HepG2 (cell line): ENCODE measurements around the gene SLC38A1. TPM values are rescaled to one million over a fixed set of nuclear protein-coding genes. Genes with fewer than 3 reads are reported as not detected.
"Not testable (repeated sequence)": the region's sequence is repeated elsewhere in the genome, so short reads cannot be mapped to it uniquely, and the experiment has no call there.

Experiments used
- ATAC-seq: fragments of 200-7000 bp; cut with Tn5 transposase; 3 replicates; pipeline ENCODE4 v1.9.1; 2020; ENCODE audit warnings: mild to moderate bottlenecking, moderate library complexity
- BruUV-seq: library from RNA; stranded (reverse); fragments of 400-500 nt; replicated peaks from 2 replicates; lab custom pipeline; 2021; lab: Mats Ljungman, UMichigan
- CTCF ChIA-PET: fragments of 300-600 bp; formaldehyde crosslinking; extraction: SDS; loops from one replicate; lab custom pipeline; 2021; ENCODE audit warnings: low total read pairs, inconsistent platforms, low intra/inter-chr PET ratio; lab: Yijun Ruan, JAX
- POLR2A ChIA-PET: fragments of 350-600 bp; sonication (Branson Sonifier 250); formaldehyde crosslinking; loops from one replicate; lab custom pipeline; 2020; ENCODE audit warnings: antibody characterized with exemption, inconsistent platforms; lab: Yijun Ruan, JAX
- DNase-seq: peaks from one replicate; pipeline ENCODE4 v3.0.0-alpha.2; 2015; ENCODE audit warnings: low spot score
- FAIRE-seq: peaks from 3 replicates; lab custom pipeline; 2011; peaks lifted over from hg19 to GRCh38; lab: Jason Lieb, UNC
- H2AFZ ChIP-seq: one replicate; pipeline ENCODE4 v1.6.1; 2011; ENCODE audit warnings: low read length, inconsistent platforms
- H3K27ac ChIP-seq: fragments of 300-600 bp; 3 replicates; pipeline ENCODE4 v1.8.0; 2011; ENCODE audit warnings: mixed run types, mild to moderate bottlenecking, mixed read lengths, low read length, inconsistent platforms; ENCODE audit not compliant: insufficient read depth; ENCODE audit errors: extremely low read length
- H3K27me3 ChIP-seq, 2 experiments: fragments of 200-600 bp in 1 of 2; 2 replicates in 1 of 2; 3 replicates in 1 of 2; pipeline versions ENCODE4 v1.6.0 to v1.8.0; 2011; ENCODE audit warnings: low read length in 2 of 2, mild to moderate bottlenecking in 2 of 2, moderate library complexity in 2 of 2, inconsistent platforms in 1 of 2; ENCODE audit not compliant: insufficient read depth in 2 of 2, control insufficient read depth in 1 of 2
- H3K36me3 ChIP-seq, 2 experiments: fragments of 200-600 bp in 1 of 2; replicated peaks in 1 of 2; 2 replicates in 1 of 2; 3 replicates in 1 of 2; pipeline versions ENCODE4 v1.5.1 to v1.8.0; 2011; ENCODE audit warnings: low read length in 2 of 2, inconsistent platforms in 1 of 2; ENCODE audit not compliant: insufficient read depth in 2 of 2, control insufficient read depth in 1 of 2
- H3K4me1 ChIP-seq: 2 replicates; pipeline ENCODE4 v1.5.1; 2012; ENCODE audit warnings: low read length, inconsistent platforms; ENCODE audit not compliant: insufficient read depth
- H3K4me2 ChIP-seq: 2 replicates; pipeline ENCODE4 v1.6.0; 2011; ENCODE audit warnings: low read depth, low read length, inconsistent platforms
- H3K4me3 ChIP-seq, 3 experiments: fragments of 200-600 bp in 1 of 3; sonication (generic), shearing (Covaris generic) in 1 of 3; replicated peaks in 1 of 3; 2 replicates each; pipeline ENCODE4 v1.5.1; 2011 to 2016; ENCODE audit warnings: low read length in 3 of 3, inconsistent platforms in 2 of 3, low read depth in 2 of 3, mild to moderate bottlenecking in 2 of 3, control low read depth in 1 of 3, mixed read lengths in 1 of 3; ENCODE audit not compliant: insufficient read depth in 1 of 3
- H3K79me2 ChIP-seq: one replicate; pipeline ENCODE4 v1.6.1; 2011; ENCODE audit warnings: low read length, inconsistent platforms; ENCODE audit not compliant: insufficient read depth
- H3K9ac ChIP-seq: 2 replicates; pipeline ENCODE4 v1.6.0; 2011; ENCODE audit warnings: mild to moderate bottlenecking, low read depth, low read length, inconsistent platforms; ENCODE audit not compliant: insufficient read depth
- H3K9me3 ChIP-seq: 2 replicates; pipeline ENCODE4 v1.5.1; 2012; ENCODE audit warnings: mild to moderate bottlenecking, low read length
- H4K20me1 ChIP-seq: 2 replicates; pipeline ENCODE4 v1.6.0; 2011; ENCODE audit warnings: inconsistent platforms, mild to moderate bottlenecking, low read length, moderate library complexity; ENCODE audit not compliant: insufficient read depth
- AGO1 ChIP-seq: fragments of 200-400 bp; formaldehyde crosslinking; IDR thresholded peaks from 2 replicates; pipeline ENCODE4 v1.6.1; 2017; ENCODE audit warnings: mild to moderate bottlenecking, low read depth, low read length, moderate library complexity; ENCODE audit not compliant: poor library complexity, severe bottlenecking
- CBX5 ChIP-seq: sonication (generic); formaldehyde crosslinking; IDR thresholded peaks from 2 replicates; pipeline ENCODE4 v1.4.0; 2020; ENCODE audit warnings: missing genetic modification reagents, borderline replicate concordance
- CREBL2 ChIP-seq: sonication (generic); formaldehyde crosslinking; IDR thresholded peaks from 2 replicates; pipeline ENCODE4 v1.8.1; 2023; ENCODE audit warnings: missing genetic modification reagents, mild to moderate bottlenecking, borderline replicate concordance
- MED13 ChIP-seq: sonication (generic); formaldehyde crosslinking; IDR thresholded peaks from 2 replicates; pipeline ENCODE4 v1.5.0; 2020; ENCODE audit warnings: missing genetic modification reagents
- NCOA2 ChIP-seq: sonication (generic); formaldehyde crosslinking; IDR thresholded peaks from 2 replicates; pipeline ENCODE4 v1.8.0; 2022; ENCODE audit warnings: inconsistent platforms
- RCOR2 ChIP-seq: IDR thresholded peaks from 2 replicates; pipeline ENCODE4 v1.6.1; 2016; ENCODE audit warnings: missing biosample characterization, missing genetic modification reagents
- SETDB1 ChIP-seq: sonication (generic); formaldehyde crosslinking; IDR thresholded peaks from 2 replicates; pipeline ENCODE4 v1.5.1; 2020; ENCODE audit warnings: missing genetic modification reagents, mild to moderate bottlenecking, borderline replicate concordance
- SMAD9 ChIP-seq: sonication (generic); formaldehyde crosslinking; IDR thresholded peaks from 2 replicates; pipeline ENCODE4 v1.5.1; 2020; ENCODE audit warnings: mild to moderate bottlenecking, missing genetic modification reagents
- SNRNP70 ChIP-seq: fragments of 200-400 bp; formaldehyde crosslinking; IDR thresholded peaks from 2 replicates; pipeline ENCODE4 v1.6.1; 2017; ENCODE audit warnings: mild to moderate bottlenecking, low read depth, low read length, moderate library complexity
- TEAD3 ChIP-seq: optimal IDR thresholded peaks from 2 replicates; pipeline ENCODE3; 2016; ENCODE audit warnings: borderline replicate concordance
- YEATS2 ChIP-seq: sonication (generic); formaldehyde crosslinking; IDR thresholded peaks from 2 replicates; pipeline ENCODE4 v1.4.0; 2020; ENCODE audit warnings: missing genetic modification reagents, borderline replicate concordance
- ZNF264 ChIP-seq: sonication (generic); formaldehyde crosslinking; IDR thresholded peaks from 2 replicates; pipeline ENCODE4 v1.4.0; 2020; ENCODE audit warnings: missing genetic modification reagents
- ZNF326 ChIP-seq: sonication (generic); formaldehyde crosslinking; IDR thresholded peaks from 2 replicates; pipeline ENCODE4 v1.4.0; 2020; ENCODE audit warnings: missing genetic modification reagents, borderline replicate concordance
- ZNF44 ChIP-seq: sonication (generic); formaldehyde crosslinking; IDR thresholded peaks from 2 replicates; pipeline ENCODE4 v1.5.1; 2020; ENCODE audit warnings: mild to moderate bottlenecking, missing genetic modification reagents
- ZNF451 ChIP-seq: sonication (generic); formaldehyde crosslinking; IDR thresholded peaks from 2 replicates; pipeline ENCODE4 v1.5.0; 2020; ENCODE audit warnings: mild to moderate bottlenecking, missing genetic modification reagents
- ZNF605 ChIP-seq: sonication (generic); formaldehyde crosslinking; IDR thresholded peaks from 2 replicates; pipeline ENCODE4 v1.8.0; 2022; ENCODE audit warnings: mild to moderate bottlenecking, missing genetic modification reagents
- WGBS: methylation state at CpG from one replicate; pipeline ENCODE4 v1.1.6; 2017; ENCODE audit warnings: low lambda C conversion rate; 5-methylcytosine and 5-hydroxymethylcytosine counted together
- in situ Hi-C: cut with HindIII; loops from 2 replicates; pipeline ENCODE4 v1.10.0; 2017; ENCODE audit warnings: low pct_unique_long_range_greater_than_20kb; ENCODE audit not compliant: extremely low pct_ligation_motif_present
- intact Hi-C: fragments of 100-400 bp; cut with micrococcal nuclease; formaldehyde crosslinking; loops from one replicate; pipeline ENCODE4 v1.10.0; 2022; ENCODE audit not compliant: unreplicated experiment
- polyA plus RNA-seq, 8 experiments: library from polyadenylated mRNA; depleted of rRNA in 3 of 8; stranded (reverse) in 7 of 8; unstranded in 1 of 8; fragments of >200 nt; fragmentation: Illumina TruSeq in 4 of 8; extraction: Trizol in 4 of 8; gene quantifications; 2 replicates each; pipeline versions ENCODE4 v1.2.1 to v1.2.3, GENCODE V29; 2011 to 2016; ENCODE audit warnings: low read depth in 4 of 8, missing spikeins in 1 of 8, mixed read lengths in 1 of 8; ENCODE audit not compliant: insufficient read depth in 1 of 8
- total RNA-seq, 5 experiments: library from RNA; depleted of rRNA; stranded (reverse); fragments of >200 nt; fragmentation: Illumina TruSeq; extraction: Trizol; gene quantifications; 2 replicates each; pipeline ENCODE4 v1.2.3, GENCODE V29; 2016; ENCODE audit warnings: low read depth in 1 of 5

The SLC38A1 gene
- total and polyA plus RNA-seq, 2 of the 13 experiments (the other 11 are each of a cell fraction or from before 2014, with no cell fraction given): 47.0 to 50.6 TPM

- TF ChIP-seq ZNF451 (CRISPR knock-in tag): no peak
- TF ChIP-seq CREBL2 (CRISPR knock-in tag): no peak
- no peak for TF ChIP-seq ZNF605
- no peak for TF ChIP-seq ZNF326
- no peak for TF ChIP-seq NCOA2 (CRISPR knock-in tag)
Observed at GRCh38 chr12:46256942-46257341, 11.9 kb downstream of the SLC38A1 start (continued).

GRCh38 chr12:46253544-46254162 lies 15.2 kb downstream of the SLC38A1 start:
- no peaks in the 10 kb centered on the region for H3K27me3 ChIP-seq
- ATAC-seq (no peak), DNase-seq (no peak), FAIRE-seq (no peak)
- peaks cover 9% of the 10 kb centered on the region for H4K20me1 ChIP-seq
- no peak overlapping the region for H3K4me2 ChIP-seq
- intact Hi-C loops: no loop called here
- CTCF ChIA-PET: no interaction called here
- H3K9me3 ChIP-seq: no peaks in the 10 kb centered on the region
- POLR2A ChIA-PET: interaction anchor here (1.3 kb wide), 1 partner anchor 16 kb away, joined by 3 read pairs; the partner anchor contains the start of gene SLC38A1
- H3K4me1 ChIP-seq: peaks cover 3% of the 10 kb centered on the region; the same call in 1 of the 2 replicates
- no peak overlapping the region for H3K4me3 ChIP-seq
- TF ChIP-seq AGO1: no peak
- no peak for TF ChIP-seq YEATS2 (CRISPR knock-in tag)
- TF ChIP-seq ZNF44 (CRISPR knock-in tag): no peak
- no peak for TF ChIP-seq SMAD9
- TF ChIP-seq RCOR2 (CRISPR knock-in tag): no peak
- no peak for TF ChIP-seq ZNF264
- TF ChIP-seq CBX5 (CRISPR knock-in tag): no peak
- no peak for TF ChIP-seq TEAD3 (CRISPR knock-in tag)
- TF ChIP-seq SNRNP70: no peak
- no peak for TF ChIP-seq MED13 (CRISPR knock-in tag)
- no peak for TF ChIP-seq SETDB1 (CRISPR knock-in tag)
- WGBS: 97% methylated on average over 2 of the region's 2 CpGs
- no peak overlapping the region for H3K9ac ChIP-seq
- BruUV-seq: no TSS peak
- H3K27ac ChIP-seq: no peak overlapping the region
- peaks cover 0 to 17% of the 10 kb centered on the region in 2 experiments; a peak in 1 of 5 replicates for H3K36me3 ChIP-seq
- no peak overlapping the region for H2AFZ ChIP-seq
- peaks cover 56% of the 10 kb centered on the region for H3K79me2 ChIP-seq
- in situ Hi-C loops: no loop called here

GRCh38 chr12:46251994-46252393 lies 16.8 kb downstream of the SLC38A1 start:
- H3K36me3 ChIP-seq: peaks cover 0 to 17% of the 10 kb centered on the region in 2 experiments; a peak in 1 of 5 replicates
- H4K20me1 ChIP-seq, intact Hi-C loops, H3K4me2 ChIP-seq, in situ Hi-C loops, BruUV-seq, H3K27ac ChIP-seq, H3K4me1 ChIP-seq, H3K9me3 ChIP-seq, FAIRE-seq, ATAC-seq, H3K9ac ChIP-seq, CTCF ChIA-PET, H3K27me3 ChIP-seq, H3K4me3 ChIP-seq, H2AFZ ChIP-seq, POLR2A ChIA-PET, DNase-seq: not testable (repeated sequence)
- WGBS: 97% methylated on average over 5 of the region's 5 CpGs
- H3K79me2 ChIP-seq: peaks cover 46% of the 10 kb centered on the region
